ENCODE data around the gene PHYHD1.

DNA sequence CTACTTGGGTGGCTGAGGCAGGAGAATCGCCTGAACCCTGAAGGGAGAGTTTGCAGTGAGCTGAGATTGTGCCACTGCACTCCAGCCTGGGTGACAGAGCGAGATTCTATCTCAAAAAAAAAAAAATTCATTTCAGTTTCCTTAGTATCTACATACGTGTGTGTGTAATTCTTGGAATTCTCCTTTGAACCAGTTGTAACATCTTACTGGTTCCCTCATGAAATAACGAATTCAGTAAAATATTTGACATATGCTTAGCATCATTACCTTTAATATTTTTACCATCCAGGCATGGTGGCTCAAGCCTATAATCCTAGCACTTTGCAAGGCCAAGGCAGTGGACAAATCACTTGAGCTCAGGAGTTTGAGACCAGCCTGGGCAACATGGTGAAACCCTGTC, 8.8 kb downstream of the PHYHD1 start:
- TF ChIP-seq, protein P1, sequence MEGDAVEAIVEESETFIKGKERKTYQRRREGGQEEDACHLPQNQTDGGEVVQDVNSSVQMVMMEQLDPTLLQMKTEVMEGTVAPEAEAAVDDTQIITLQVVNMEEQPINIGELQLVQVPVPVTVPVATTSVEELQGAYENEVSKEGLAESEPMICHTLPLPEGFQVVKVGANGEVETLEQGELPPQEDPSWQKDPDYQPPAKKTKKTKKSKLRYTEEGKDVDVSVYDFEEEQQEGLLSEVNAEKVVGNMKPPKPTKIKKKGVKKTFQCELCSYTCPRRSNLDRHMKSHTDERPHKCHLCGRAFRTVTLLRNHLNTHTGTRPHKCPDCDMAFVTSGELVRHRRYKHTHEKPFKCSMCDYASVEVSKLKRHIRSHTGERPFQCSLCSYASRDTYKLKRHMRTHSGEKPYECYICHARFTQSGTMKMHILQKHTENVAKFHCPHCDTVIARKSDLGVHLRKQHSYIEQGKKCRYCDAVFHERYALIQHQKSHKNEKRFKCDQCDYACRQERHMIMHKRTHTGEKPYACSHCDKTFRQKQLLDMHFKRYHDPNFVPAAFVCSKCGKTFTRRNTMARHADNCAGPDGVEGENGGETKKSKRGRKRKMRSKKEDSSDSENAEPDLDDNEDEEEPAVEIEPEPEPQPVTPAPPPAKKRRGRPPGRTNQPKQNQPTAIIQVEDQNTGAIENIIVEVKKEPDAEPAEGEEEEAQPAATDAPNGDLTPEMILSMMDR (IDR thresholded peaks at IDR 0.05): no peak
- no peak for TF ChIP-seq POLR2AphosphoS5 (IDR thresholded peaks at IDR 0.05; ENCODE audit: insufficient read depth in 1 of 2, low read depth in 1 of 2)
- TF ChIP-seq POLR2A (IDR thresholded peaks at IDR 0.05): no peak
